Measurements from ENCODE around the gene ZZZ3.
"Not testable (repeated sequence)": the region's sequence is repeated elsewhere in the genome, so short reads cannot be mapped to it uniquely, and the experiment has no call there.

Gene ZZZ3

GRCh38 chr1:77671836-77672235 lies 10.6 kb downstream of the ZZZ3 start:
- DNase-seq (ENCODE audit: low read depth in 2 of 2) = no peak

GRCh38 chr1:77670330-77670729 lies 12.1 kb downstream of the ZZZ3 start:
- DNase-seq (ENCODE audit: low read depth in 2 of 2) = no peak

GRCh38 chr1:77668924-77669449 lies 13.5 kb downstream of the ZZZ3 start:
- no peak for DNase-seq (ENCODE audit: low read depth in 2 of 2)

GRCh38 chr1:77664939-77665516 lies 17.4 kb downstream of the ZZZ3 start:
- DNase-seq (ENCODE audit: low read depth in 2 of 2) = no peak

- DNase-seq (ENCODE audit: low read depth in 2 of 2) = no peak
These were observed 20.8 kb downstream of the ZZZ3 start for GRCh38 chr1:77661696-77662095.

- no peak for DNase-seq (ENCODE audit: low read depth in 2 of 2)
These were observed 22.4 kb downstream of the ZZZ3 start for GRCh38 chr1:77659879-77660593.

GRCh38 chr1:77658271-77658670 lies 24.2 kb downstream of the ZZZ3 start:
- no peak for DNase-seq (ENCODE audit: low read depth in 2 of 2)

GRCh38 chr1:77655431-77655974 lies 27.0 kb downstream of the ZZZ3 start:
- DNase-seq (ENCODE audit: low read depth in 2 of 2) = no peak

GRCh38 chr1:77652970-77653516 lies 29.4 kb downstream of the ZZZ3 start:
- no peak for DNase-seq (ENCODE audit: low read depth in 2 of 2)

GRCh38 chr1:77652268-77652667 lies 30.2 kb downstream of the ZZZ3 start:
- DNase-seq (ENCODE audit: low read depth in 2 of 2) = no peak

- no peak for DNase-seq (ENCODE audit: low read depth in 2 of 2)
These were observed 33.3 kb downstream of the ZZZ3 start for GRCh38 chr1:77649127-77649526.

GRCh38 chr1:77646224-77646623 lies 36.2 kb downstream of the ZZZ3 start:
- DNase-seq (ENCODE audit: low read depth in 2 of 2) = not testable (repeated sequence)

- DNase-seq (ENCODE audit: low read depth in 2 of 2) = no peak
These were observed 39.0 kb downstream of the ZZZ3 start for GRCh38 chr1:77643456-77643855.

GRCh38 chr1:77642941-77643340 lies 39.5 kb downstream of the ZZZ3 start:
- DNase-seq (ENCODE audit: low read depth in 2 of 2) = no peak

- no peak for DNase-seq (ENCODE audit: low read depth in 2 of 2)
These were observed 40.3 kb downstream of the ZZZ3 start for GRCh38 chr1:77642196-77642595.

GRCh38 chr1:77639557-77640069 lies 42.8 kb downstream of the ZZZ3 start:
- DNase-seq (ENCODE audit: low read depth in 2 of 2) = no peak

- DNase-seq (ENCODE audit: low read depth in 2 of 2) = no peak
These were observed 43.4 kb downstream of the ZZZ3 start for GRCh38 chr1:77639056-77639455.

- no peak for DNase-seq (ENCODE audit: low read depth in 2 of 2)
These were observed 45.6 kb downstream of the ZZZ3 start for GRCh38 chr1:77636864-77637263.

All from stimulated activated CD4-positive, alpha-beta T cell treated with anti-CD3 and anti-CD28 coated beads, Interleukin-1b, Interleukin-23, amount 100 ng/mL, for 4 hours (primary cell).